OCI-LY3 (cell line): ENCODE measurements around the gene INVS.

ENCODE experiments used
- EZH2phosphoT487 ChIP-seq: fragments of 200-600 bp; shearing (Covaris generic); IDR thresholded peaks from 2 replicates; pipeline ENCODE4 v1.6.1; 2018; ENCODE audit warnings: antibody characterized with exemption, mixed run types, low read depth
- TF ChIP-seq, protein P1 (sequence below): fragments of 200-600, 300-600 bp; sonication (generic); IDR thresholded peaks from 2 replicates; pipeline ENCODE4 v1.5.1; 2014; ENCODE audit warnings: antibody characterized with exemption, low read length, low read depth

GRCh38 chr9:100292414-100292813 is 193.4 kb downstream of the INVS start:
- TF ChIP-seq, protein P1, sequence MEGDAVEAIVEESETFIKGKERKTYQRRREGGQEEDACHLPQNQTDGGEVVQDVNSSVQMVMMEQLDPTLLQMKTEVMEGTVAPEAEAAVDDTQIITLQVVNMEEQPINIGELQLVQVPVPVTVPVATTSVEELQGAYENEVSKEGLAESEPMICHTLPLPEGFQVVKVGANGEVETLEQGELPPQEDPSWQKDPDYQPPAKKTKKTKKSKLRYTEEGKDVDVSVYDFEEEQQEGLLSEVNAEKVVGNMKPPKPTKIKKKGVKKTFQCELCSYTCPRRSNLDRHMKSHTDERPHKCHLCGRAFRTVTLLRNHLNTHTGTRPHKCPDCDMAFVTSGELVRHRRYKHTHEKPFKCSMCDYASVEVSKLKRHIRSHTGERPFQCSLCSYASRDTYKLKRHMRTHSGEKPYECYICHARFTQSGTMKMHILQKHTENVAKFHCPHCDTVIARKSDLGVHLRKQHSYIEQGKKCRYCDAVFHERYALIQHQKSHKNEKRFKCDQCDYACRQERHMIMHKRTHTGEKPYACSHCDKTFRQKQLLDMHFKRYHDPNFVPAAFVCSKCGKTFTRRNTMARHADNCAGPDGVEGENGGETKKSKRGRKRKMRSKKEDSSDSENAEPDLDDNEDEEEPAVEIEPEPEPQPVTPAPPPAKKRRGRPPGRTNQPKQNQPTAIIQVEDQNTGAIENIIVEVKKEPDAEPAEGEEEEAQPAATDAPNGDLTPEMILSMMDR = no peak
- no peak for TF ChIP-seq EZH2phosphoT487
